ENCODE data around the gene ARFRP1. TPM values are rescaled to one million over a fixed set of nuclear protein-coding genes. Genes with fewer than 3 reads are reported as not detected.

ARFRP1 gene
- total RNA-seq, 1 donor from 2014 or later: 46.5 TPM

DNA sequence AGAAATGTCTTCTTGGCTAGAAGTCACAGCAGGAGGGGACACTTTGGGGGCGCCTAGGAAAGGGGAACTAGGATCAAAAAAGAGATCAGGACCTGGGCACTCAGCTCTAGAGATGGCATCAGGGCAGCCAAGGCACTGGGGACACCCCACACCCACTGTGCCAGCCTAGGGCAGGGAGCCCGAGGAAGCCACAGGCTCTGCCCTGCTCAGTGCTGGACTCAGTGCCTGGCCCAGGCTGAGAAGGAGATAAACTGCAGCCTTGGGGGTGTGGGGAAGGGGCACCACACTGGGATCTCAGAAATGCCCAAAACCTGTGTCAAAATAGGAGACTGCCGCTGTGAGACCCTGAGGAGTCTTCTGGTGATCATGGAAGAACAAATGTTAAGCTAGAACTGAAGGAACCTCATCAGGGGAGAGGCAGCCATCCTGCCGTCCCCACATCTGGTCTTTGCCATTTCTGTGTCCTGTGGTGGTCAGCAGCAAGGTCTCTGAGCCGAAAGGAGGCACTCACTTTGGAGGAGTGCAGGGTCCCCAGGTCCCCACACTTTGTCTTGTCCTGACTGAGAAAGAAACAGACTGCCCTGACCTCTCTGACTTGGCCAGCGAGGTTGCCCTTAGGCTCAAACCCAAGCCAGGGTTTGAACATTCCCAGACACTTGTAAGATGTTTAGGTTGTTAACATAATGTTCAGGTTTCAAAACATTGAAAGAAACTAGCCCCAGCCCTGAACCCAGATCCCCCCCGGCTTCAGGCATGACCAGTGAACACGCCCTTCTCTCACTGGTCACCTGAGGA lies 2.3 kb downstream of the ARFRP1 start:
- ATAC-seq (no peak), DNase-seq (peak; percentile 18)
- intact Hi-C loops (cut with micrococcal nuclease): no loop called here

DNA sequence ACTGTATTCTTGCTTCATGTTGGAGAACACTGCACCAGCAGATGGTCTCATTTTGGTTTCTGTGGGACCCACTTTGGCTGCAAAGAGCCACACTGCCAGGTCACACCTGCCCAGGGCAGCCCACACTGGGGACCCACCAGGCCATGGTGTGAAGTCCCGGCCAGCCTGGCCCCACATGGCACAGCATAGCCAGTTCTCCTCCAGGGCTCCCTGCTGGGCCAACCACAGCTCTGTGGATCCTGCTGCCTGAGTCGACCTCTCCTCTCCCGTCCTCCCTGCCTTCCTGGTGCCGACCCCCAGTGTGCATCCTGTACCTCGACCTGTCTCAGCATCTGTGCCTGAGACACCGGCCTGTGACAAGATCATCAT lies 3.0 kb downstream of the ARFRP1 start:
- DNase-seq: peak; percentile 20
- intact Hi-C loops (cut with micrococcal nuclease): no loop called here
- ATAC-seq: no peak

DNA sequence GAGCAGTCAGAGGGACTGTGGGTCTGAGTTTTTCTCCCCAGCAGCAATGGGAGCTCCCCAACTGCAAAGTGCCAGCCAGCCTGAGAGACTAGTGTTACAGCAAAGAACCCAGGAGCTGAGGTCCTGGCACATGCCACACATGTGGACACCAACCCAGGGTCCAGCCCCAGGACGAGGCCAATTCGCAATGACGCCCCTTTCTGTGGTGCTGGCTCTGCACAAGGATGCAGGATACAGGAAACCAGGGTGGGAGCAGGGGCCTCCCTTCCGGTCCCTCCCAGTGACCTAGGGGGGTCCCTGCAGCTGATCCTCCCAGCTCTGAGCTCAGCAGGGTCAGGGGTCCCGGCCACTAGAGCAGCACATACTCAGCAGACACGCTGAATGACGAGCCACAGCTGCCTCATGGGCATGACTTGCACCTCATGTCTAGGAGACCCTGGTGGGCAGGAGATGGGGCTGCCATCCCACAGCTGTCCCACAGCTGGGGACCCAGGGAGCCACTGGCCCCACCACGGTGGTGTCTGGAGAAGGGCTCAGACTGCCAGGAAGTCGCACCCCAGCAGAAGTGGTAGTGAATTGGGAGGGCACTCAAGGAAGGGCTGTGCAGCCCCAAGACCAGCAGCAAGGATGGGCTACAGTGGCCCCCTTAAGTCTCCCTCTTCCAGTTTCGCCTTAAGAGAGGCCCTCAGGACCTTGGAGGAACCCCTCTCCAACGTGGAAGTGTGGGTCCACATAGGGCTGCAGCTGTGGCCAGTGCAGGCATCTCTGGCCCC lies 3.6 kb downstream of the ARFRP1 start:
- DNase-seq: peak; percentile 18
- no peak for ATAC-seq
- intact Hi-C loops (cut with micrococcal nuclease): no loop called here

DNA sequence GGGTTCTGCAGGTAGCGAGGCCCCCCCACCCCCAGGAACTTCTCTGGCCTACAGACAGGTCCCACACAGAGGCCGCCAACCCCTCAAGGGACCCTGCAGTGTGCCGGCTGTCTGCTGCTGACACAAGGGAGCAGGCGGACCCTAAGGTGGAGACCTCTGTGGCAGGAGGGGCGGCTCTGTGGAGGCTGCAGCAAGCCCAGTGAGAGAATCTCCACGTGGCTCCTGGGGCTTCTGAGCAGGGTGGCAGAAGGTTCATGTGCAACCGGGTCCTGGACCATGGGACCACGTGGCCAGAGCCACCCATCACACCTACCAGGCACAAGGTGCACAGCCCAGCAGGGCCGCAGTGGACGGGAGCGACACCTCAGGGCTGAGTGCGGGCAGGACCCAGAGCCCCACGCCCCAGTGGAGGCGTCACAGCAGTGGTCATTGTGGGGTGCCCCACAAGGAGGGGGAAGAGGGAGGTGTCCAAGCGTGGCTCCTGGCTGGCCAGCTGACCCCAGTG lies 4.3 kb downstream of the ARFRP1 start:
- intact Hi-C loops (cut with micrococcal nuclease): no loop called here
- peak; percentile 22 for DNase-seq

DNA sequence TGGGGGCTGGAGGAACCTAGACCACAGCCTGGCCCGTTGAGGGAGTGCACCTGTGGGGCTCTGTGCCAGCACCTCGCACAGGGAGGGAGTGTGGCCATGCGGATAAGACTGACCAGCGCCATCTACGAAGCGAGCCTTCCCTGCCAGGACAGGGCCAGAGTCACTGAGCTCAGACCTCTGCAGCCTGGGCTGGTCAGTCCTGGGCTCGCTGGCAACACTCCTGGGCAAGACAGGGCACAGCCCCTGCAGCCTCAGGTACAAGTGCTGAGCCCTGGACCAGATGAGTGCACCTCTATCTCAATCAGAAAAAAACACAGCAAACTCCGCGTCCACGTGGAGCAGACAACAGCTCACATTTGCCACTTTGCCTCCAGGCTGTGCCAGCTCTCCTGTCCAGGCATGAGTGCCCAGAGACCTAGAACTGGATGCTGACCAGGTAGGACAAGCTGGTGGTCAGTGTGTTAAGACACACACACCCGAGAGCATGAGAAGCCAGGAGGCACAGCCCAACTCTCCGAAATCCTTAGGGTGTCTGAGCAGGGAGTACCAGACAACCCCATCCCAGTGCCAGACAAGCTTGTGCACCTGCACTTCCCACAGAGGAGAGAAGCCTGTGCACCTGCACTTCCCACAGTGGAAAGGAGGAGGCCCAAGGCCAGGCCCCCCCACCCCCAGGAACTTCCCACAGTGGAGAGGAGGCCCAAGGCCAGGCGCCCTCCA lies 4.9 kb downstream of the ARFRP1 start:
- DNase-seq: peak; percentile 20
- ATAC-seq: no peak
- intact Hi-C loops (cut with micrococcal nuclease): no loop called here

More for the DNA sequence above, 4.3 kb downstream of the ARFRP1 start:
- no peak for ATAC-seq

DNA sequence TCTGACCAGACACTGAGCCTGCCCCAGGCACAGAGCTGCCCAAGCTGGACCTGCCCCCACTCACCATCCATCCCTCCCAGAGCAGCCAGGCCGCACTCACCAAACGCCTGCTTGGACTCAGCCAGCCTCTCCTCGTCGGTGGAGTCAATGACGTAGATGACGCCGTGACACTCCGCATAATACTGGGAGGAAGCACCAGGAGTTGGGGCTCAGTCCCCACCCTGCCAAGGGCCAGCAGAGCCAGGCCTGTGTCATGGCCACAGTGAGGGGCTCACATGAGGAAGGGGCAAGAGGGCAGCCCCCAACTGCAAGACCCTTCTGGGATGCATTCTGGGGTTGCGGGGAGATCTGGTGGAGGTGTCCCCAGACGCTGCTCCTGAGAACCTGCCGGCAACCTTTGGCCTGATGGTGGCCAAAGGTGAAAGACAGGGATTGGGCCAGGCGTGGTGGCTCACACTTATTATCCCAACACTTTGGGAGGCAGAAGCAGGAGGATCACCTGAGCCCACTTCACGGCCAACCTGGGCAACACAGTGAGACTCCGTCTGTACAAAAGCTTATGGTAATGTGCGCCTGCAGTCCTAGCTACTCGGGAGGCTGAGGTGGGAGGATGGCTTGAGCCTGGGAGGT lies 5.6 kb downstream of the ARFRP1 start:
- ATAC-seq (no peak), DNase-seq (peak; percentile 6)
- intact Hi-C loops (cut with micrococcal nuclease): no loop called here

DNA sequence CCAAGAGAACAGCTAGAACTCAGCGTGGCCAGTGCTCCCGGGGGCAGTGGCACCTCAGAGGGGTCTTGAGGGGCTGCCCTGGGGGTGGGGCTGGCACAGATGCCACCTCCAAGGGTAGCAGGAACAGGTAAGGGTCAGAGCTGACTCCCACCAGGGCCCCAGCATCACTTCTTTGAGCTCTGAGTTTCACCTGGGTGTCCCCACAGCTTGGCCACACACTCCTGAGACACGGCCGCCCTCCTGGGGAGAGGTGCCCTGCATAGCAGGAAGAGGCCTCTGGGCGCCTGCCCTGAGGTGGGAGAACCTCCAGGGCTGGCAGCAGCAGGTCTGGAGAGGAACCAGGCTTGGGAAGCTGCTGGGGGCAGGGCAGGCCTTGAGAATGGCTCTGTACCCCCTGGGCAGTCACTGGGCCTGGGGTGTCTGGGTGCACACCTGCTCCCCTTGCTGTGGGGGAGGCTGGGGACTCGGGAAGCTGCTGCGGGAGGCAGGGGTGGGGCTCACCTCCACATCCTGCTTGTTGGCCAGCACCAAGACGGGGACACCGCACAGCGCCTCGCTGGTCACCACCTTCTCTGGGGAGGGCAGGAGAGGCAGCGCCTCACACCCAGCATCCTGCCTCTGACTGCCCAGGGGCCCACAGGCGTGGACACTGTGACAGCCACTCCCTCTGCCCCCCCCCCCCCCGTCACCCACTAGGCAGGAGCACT lies 6.3 kb downstream of the ARFRP1 start:
- ATAC-seq (no peak), DNase-seq (peak; percentile 29)
- intact Hi-C loops (cut with micrococcal nuclease): no loop called here

DNA sequence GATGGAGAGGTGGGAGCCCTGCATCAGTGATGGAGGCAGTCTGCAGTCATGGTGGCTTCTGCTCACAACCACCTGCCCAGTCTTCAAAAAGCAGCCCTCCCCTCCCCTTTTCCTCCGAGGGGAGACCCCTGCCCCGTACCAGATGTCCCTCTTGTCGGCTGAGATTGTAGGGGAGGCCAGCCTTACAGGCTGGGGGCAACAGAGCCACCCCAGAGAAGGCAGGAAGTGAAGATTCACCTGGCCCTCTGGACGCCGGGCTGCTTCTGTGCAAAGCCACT lies 6.8 kb downstream of the ARFRP1 start:
- ATAC-seq: no peak
- intact Hi-C loops (cut with micrococcal nuclease): no loop called here
- DNase-seq: peak; percentile 10

DNA sequence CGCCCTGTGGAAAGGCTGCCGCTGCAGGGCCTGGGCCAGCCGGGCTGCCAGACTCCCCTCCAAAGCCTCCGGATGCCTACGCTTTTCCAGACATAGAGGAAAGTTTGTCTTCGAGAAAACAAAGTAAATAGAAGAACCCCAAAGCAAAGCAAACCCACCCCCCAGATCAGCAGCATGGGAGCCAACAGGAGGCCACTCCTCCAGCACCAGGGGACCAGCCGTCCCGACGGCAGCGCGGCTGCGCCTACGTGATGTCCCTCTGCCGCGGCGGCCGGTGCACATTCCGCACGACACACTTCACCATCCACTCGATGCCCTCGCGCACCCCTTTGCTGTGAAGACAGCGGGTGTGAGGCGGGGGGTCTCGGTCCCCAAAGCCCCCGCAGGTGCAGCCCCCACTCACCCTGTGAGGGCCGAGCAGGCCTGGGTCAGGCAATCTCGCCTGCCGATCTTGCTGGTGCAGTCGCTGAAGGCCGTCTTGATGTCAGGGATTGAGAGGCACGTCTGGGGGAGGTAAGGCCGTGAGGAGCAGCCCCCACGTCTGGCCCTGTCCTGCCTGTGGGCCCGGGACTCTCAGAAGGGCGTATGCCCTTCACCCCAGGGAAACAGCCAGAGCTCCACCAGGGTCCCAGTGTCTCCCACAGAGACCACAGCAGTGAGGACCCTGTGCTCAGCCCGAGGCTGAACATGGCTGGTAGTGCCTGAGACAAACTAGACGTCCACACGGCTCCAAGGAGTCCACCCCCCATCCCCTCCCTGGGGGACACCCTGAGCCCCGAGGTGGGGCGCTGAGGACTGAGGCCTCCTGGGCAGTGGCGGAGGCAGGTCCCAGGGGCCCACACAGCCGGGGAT lies 7.4 kb downstream of the ARFRP1 start:
- ATAC-seq (no peak), DNase-seq (no peak)
- intact Hi-C loops (cut with micrococcal nuclease): no loop called here

DNA sequence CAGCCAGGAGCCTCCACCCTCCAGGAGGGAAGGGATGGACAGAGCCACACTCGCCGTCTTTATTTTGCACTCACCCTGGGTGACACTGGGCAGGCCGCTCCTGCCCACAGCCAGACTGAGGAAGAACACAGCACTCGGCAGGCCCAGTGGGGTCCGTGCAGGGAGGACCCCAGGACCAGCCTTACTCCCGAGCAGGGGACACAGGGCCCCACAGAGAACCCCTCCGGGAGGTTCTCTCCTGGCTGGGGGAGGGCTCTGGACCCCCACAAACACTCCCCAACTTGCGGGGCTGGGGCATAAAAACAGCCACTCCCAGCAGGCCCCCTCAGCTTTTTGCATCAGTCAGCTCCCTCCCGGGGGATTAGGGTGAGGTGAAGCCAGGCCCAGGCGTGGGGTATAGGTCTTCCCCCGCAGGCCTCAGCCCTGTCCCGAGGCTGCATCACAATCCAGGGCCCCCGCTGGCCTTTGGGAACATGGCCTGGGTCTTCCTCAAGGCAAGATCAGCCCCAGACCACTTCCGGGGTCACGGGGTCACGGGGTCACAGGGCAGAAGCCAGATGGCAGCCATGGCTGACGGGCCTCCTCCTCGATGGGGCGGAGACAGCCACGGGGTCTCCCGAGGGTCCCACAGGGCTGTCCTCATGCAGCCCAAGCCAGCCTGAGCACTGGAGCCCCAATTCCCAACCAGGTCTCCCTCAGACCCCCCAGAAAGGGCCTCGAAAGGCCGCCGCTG lies 8.1 kb downstream of the ARFRP1 start:
- intact Hi-C loops (cut with micrococcal nuclease): no loop called here
- peak; percentile 34 for DNase-seq
- no peak for ATAC-seq

DNA sequence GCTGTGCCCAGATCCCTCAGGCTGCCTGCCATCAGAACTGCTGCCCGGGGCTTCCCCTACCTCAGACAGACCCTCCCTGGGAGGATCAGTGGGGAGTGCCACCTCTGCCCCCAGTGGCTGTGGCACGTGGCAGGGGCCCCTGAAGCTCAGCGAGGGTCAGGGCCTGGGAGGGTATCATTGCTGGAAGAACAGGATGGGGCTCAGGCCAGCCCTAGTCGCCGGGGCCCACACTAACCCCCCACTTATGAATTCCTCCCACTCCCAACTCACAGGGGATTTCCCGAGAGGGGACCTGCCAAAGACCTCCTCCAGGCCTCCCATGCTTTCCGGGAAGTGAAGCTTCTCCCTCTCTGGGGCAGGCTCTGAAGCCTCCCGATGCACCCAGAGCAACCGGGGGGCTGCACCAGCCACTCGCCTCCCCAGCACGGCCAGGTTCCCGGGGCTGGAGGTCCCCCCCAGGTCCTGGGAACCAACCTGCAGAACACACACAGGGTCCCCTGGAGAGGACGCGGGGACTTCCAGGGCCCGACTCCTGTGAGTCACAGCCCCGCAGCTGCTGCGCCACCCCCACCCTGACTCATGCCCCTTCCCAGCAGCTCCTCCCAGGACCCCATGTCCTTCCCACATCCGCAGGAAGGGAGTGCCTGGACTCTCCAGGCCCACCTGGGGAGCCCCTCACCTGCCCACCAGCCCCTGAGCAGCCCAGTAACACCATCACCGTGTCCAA lies 8.9 kb downstream of the ARFRP1 start:
- DNase-seq (peak; percentile 60), ATAC-seq (peak; percentile 3)
- intact Hi-C loops (cut with micrococcal nuclease): no loop called here

DNA sequence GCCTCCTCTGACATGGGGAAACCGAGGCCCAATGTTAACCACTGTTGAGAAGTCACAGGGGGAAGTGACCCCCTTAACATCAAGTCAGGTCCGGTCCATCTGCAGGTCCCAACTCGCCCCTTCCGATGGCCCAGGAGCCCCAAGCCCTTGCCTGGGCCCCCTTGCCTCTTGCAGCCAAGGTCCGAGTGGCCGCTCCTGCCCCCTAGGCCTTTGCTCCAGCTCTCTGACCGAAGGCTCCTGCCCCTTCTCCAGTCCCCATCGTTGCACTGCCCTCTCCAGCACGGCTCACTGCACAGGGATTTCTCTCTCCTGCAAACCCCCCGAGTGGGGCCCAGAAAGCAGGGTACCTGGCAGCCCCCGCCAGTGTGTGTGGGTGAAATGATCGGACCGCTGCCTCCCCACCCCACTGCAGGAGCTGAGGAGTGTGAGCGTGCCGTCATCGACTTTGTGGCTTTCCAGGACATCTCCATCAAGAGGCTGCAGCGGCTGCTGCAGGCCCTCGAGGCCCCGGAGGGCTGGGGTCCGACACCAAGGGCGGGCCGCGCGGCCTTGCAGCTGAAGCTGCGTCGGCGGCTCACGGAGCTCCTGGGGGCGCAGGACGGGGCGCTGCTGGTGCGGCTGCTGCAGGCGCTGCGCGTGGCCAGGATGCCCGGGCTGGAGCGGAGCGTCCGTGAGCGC lies 9.8 kb downstream of the ARFRP1 start:
- intact Hi-C loops (cut with micrococcal nuclease): no loop called here
- no peak for ATAC-seq
- peak; percentile 29 for DNase-seq

DNA sequence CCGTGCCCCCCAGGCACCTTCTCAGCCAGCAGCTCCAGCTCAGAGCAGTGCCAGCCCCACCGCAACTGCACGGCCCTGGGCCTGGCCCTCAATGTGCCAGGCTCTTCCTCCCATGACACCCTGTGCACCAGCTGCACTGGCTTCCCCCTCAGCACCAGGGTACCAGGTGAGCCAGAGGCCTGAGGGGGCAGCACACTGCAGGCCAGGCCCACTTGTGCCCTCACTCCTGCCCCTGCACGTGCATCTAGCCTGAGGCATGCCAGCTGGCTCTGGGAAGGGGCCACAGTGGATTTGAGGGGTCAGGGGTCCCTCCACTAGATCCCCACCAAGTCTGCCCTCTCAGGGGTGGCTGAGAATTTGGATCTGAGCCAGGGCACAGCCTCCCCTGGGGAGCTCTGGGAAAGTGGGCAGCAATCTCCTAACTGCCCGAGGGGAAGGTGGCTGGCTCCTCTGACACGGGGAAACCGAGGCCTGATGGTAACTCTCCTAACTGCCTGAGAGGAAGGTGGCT lies 10.4 kb downstream of the ARFRP1 start:
- intact Hi-C loops (cut with micrococcal nuclease): no loop called here
- peak; percentile 29 for DNase-seq
- no peak for ATAC-seq

DNA sequence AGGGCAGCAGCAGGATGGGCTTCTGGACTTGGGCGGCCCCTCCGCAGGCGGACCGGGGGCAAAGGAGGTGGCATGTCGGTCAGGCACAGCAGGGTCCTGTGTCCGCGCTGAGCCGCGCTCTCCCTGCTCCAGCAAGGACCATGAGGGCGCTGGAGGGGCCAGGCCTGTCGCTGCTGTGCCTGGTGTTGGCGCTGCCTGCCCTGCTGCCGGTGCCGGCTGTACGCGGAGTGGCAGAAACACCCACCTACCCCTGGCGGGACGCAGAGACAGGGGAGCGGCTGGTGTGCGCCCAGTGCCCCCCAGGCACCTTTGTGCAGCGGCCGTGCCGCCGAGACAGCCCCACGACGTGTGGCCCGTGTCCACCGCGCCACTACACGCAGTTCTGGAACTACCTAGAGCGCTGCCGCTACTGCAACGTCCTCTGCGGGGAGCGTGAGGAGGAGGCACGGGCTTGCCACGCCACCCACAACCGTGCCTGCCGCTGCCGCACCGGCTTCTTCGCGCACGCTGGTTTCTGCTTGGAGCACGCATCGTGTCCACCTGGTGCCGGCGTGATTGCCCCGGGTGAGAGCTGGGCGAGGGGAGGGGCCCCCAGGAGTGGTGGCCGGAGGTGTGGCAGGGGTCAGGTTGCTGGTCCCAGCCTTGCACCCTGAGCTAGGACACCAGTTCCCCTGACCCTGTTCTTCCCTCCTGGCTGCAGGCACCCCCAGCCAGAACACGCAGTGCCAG lies 11.0 kb downstream of the ARFRP1 start, which contains the start of gene TNFRSF6B:
Gene TNFRSF6B (plus strand): TSS at position 25 of the 729 bp plus-strand sequence. CDS start 116 bp downstream, at position 141.
- ATAC-seq (peak; percentile 10), DNase-seq (peak; percentile 53)
- intact Hi-C loops (cut with micrococcal nuclease): no loop called here

DNA sequence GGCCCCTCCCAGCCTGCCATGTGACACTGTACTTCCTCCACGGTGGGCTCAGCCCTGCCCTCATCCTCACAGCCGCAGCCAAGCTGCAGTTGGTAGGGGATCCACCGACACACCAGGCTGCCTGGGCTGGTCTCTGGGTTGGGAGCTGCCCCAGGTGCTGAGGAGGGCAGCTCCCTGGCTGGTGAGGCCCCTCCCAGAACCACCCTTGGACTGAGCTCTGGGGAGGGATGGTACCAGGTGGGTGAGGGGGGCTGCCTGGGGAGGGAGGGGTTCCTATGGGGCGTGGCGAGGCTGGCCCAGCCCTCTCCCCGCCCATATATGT lies 11.5 kb downstream of the ARFRP1 start:
- ATAC-seq (peak; percentile 19), DNase-seq (no peak)
- intact Hi-C loops (cut with micrococcal nuclease): no loop called here

Measured in left ventricle myocardium superior (tissue), 1 donor.